Hepatocyte (in vitro differentiated cells): ENCODE measurements around the gene MYDGF. TPM values are rescaled to one million over a fixed set of nuclear protein-coding genes. Genes with fewer than 3 reads are reported as not detected.

Experiments
- DNase-seq: peaks from one replicate; pipeline ENCODE4 v3.0.0-alpha.2; 2016; ENCODE audit warnings: low spot score
- H2AFZ ChIP-seq: fragments of 200-600 bp; sonication (generic); 2 replicates; pipeline ENCODE4 v1.6.0; 2016; ENCODE audit warnings: antibody characterized with exemption, mild to moderate bottlenecking
- H3K27ac ChIP-seq: fragments of 200-600 bp; sonication (generic); 2 replicates; pipeline ENCODE4 v1.5.1; 2016; ENCODE audit warnings: mild to moderate bottlenecking
- H3K27me3 ChIP-seq: fragments of 200-600 bp; sonication (generic); 2 replicates; pipeline ENCODE4 v1.6.1; 2016
- H3K36me3 ChIP-seq: fragments of 200-600 bp; sonication (generic); replicated peaks from 2 replicates; pipeline ENCODE4 v1.5.1; 2016; ENCODE audit warnings: low read depth; ENCODE audit not compliant: insufficient read depth
- H3K4me1 ChIP-seq: fragments of 200-600 bp; sonication (generic); 2 replicates; pipeline ENCODE4 v1.5.1; 2016; ENCODE audit warnings: mild to moderate bottlenecking, moderate library complexity; ENCODE audit not compliant: insufficient read depth
- H3K4me2 ChIP-seq: fragments of 200-600 bp; sonication (generic); 2 replicates; pipeline ENCODE4 v1.6.0; 2016
- H3K4me3 ChIP-seq: fragments of 200-600 bp; sonication (generic); 2 replicates; pipeline ENCODE4 v1.5.1; 2016; ENCODE audit warnings: mild to moderate bottlenecking
- H3K79me2 ChIP-seq: fragments of 200-600 bp; sonication (generic); 2 replicates; pipeline ENCODE4 v1.6.0; 2017; ENCODE audit warnings: mild to moderate bottlenecking
- H3K9me2 ChIP-seq: fragments of 200-600 bp; sonication (generic); replicated peaks from 2 replicates; pipeline ENCODE4 v1.6.0; 2017; ENCODE audit warnings: mild to moderate bottlenecking; ENCODE audit not compliant: insufficient read depth
- H3K9me3 ChIP-seq: fragments of 200-600 bp; sonication (generic); 2 replicates; pipeline ENCODE4 v1.5.1; 2016; ENCODE audit warnings: low read depth, mild to moderate bottlenecking
- H4K20me1 ChIP-seq: fragments of 200-600 bp; sonication (generic); 2 replicates; pipeline ENCODE4 v1.6.0; 2016; ENCODE audit warnings: mild to moderate bottlenecking; ENCODE audit not compliant: insufficient read depth, poor library complexity, severe bottlenecking
- CTCF ChIP-seq: fragments of 200-600 bp; sonication (generic); IDR thresholded peaks from 2 replicates; pipeline ENCODE4 v1.5.1; 2016; ENCODE audit warnings: antibody characterized with exemption, mild to moderate bottlenecking; ENCODE audit not compliant: poor library complexity
- EZH2 ChIP-seq: fragments of 200-600 bp; sonication (generic); IDR thresholded peaks from 2 replicates; pipeline ENCODE4 v1.6.1; 2016; ENCODE audit warnings: antibody characterized with exemption, mild to moderate bottlenecking, borderline replicate concordance
- EZH2phosphoT487 ChIP-seq: fragments of 200-600 bp; sonication (generic); IDR thresholded peaks from one replicate; pipeline ENCODE4 v1.6.1; 2018; ENCODE audit warnings: antibody characterized with exemption, mild to moderate bottlenecking, low read depth, moderate library complexity; ENCODE audit not compliant: unreplicated experiment, severe bottlenecking
- WGBS: methylation state at CpG from one replicate; pipeline ENCODE4 v1.1.6; 2016; ENCODE audit warnings: low lambda C conversion rate; ENCODE audit errors: missing lambda C conversion rate; 5-methylcytosine and 5-hydroxymethylcytosine counted together
- polyA plus RNA-seq: library from polyadenylated mRNA; unstranded; fragments of >200 nt; fragmentation: Nextera tagmentation; extraction: Ambion mirVana; gene quantifications from 2 replicates; pipeline ENCODE4 v1.2.1, GENCODE V29; 2016
- total RNA-seq: library from RNA; depleted of rRNA; stranded (reverse); fragments of >200 nt; gene quantifications from 2 replicates; pipeline ENCODE4 v1.2.3, GENCODE V29; 2014

The MYDGF gene
- total and polyA plus RNA-seq, 2 experiments from 2014 or later, result 158 to 405 TPM

DNA sequence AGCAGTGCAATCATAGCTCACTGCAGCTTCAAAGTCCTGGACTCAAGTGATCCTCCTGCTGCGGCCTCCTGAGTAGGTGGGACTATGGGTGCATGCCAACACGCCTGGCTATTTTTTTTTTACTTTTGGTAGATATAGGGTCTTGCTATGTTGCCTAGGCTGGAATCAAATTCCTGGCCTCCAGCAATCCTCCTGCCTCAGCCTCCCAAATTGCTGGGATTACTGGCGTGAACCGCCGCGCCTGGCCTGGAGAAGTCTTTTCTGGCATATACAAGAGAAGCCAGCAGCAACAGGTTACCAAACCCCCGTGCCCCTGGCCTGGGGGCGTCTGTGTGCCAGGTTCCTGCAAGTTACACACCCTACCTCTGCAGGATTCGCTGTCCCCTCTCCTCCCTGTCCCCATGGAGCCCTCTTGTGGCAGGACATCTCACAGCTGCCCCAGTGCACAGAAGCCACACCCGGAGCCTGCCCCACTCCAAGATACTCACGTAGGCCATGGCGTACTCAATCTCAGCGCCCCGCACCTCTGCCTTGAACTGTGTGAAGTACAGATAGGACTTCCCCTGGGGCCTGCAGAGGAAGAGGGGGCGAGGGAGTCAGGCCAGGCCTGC lies 9.9 kb downstream of the MYDGF start:
- H3K9me2 ChIP-seq, result no peaks in the 10 kb centered on the region
- H4K20me1 ChIP-seq, result no peaks in the 10 kb centered on the region
- H3K27ac ChIP-seq, result no peak overlapping the region
- TF ChIP-seq EZH2phosphoT487, result no peak
- TF ChIP-seq CTCF, result peak; percentile 24
- peak; percentile 48 for DNase-seq
- no peak overlapping the region for H3K4me3 ChIP-seq
- no peaks in the 10 kb centered on the region for H3K4me1 ChIP-seq
- no peaks in the 10 kb centered on the region for H3K9me3 ChIP-seq
- no peaks in the 10 kb centered on the region for H3K36me3 ChIP-seq
- H3K79me2 ChIP-seq, result peaks cover 6% of the 10 kb centered on the region
- H3K27me3 ChIP-seq, result no peaks in the 10 kb centered on the region
- H2AFZ ChIP-seq, result no peak overlapping the region
- 88% methylated on average over 15 of the region's 15 CpGs for WGBS
- H3K4me2 ChIP-seq, result no peak overlapping the region

- 89% methylated on average over 8 of the region's 8 CpGs for WGBS
- H3K9me3 ChIP-seq, result no peaks in the 10 kb centered on the region
- no peak overlapping the region for H3K4me3 ChIP-seq
- no peak overlapping the region for H3K4me2 ChIP-seq
- H3K36me3 ChIP-seq, result no peaks in the 10 kb centered on the region
- H4K20me1 ChIP-seq, result no peaks in the 10 kb centered on the region
- H3K9me2 ChIP-seq, result no peaks in the 10 kb centered on the region
- no peak overlapping the region for H2AFZ ChIP-seq
- TF ChIP-seq EZH2 (no peak), EZH2phosphoT487 (no peak), CTCF (no peak)
- no peak for DNase-seq
- no peak overlapping the region for H3K27ac ChIP-seq
- H3K27me3 ChIP-seq, result no peaks in the 10 kb centered on the region
- no peaks in the 10 kb centered on the region for H3K79me2 ChIP-seq
- no peaks in the 10 kb centered on the region for H3K4me1 ChIP-seq
These were observed 12.3 kb downstream of the MYDGF start for GRCh38 chr19:4657835-4658234.

- no peaks in the 10 kb centered on the region for H3K79me2 ChIP-seq
- no peaks in the 10 kb centered on the region for H3K4me1 ChIP-seq
- H4K20me1 ChIP-seq, result no peaks in the 10 kb centered on the region
- no peak overlapping the region for H2AFZ ChIP-seq
- H3K9me2 ChIP-seq, result no peaks in the 10 kb centered on the region
- 93% methylated on average over 12 of the region's 14 CpGs for whole genome bisulfite sequencing
- no peak for DNase-seq
- no peaks in the 10 kb centered on the region for H3K36me3 ChIP-seq
- H3K4me2 ChIP-seq, result no peak overlapping the region
- no peaks in the 10 kb centered on the region for H3K9me3 ChIP-seq
- no peak overlapping the region for H3K27ac ChIP-seq
- H3K27me3 ChIP-seq, result no peaks in the 10 kb centered on the region
- no peak overlapping the region for H3K4me3 ChIP-seq
- TF ChIP-seq CTCF (no peak), EZH2phosphoT487 (no peak), EZH2 (no peak)
These were observed 12.9 kb downstream of the MYDGF start for GRCh38 chr19:4657262-4657661.

DNA sequence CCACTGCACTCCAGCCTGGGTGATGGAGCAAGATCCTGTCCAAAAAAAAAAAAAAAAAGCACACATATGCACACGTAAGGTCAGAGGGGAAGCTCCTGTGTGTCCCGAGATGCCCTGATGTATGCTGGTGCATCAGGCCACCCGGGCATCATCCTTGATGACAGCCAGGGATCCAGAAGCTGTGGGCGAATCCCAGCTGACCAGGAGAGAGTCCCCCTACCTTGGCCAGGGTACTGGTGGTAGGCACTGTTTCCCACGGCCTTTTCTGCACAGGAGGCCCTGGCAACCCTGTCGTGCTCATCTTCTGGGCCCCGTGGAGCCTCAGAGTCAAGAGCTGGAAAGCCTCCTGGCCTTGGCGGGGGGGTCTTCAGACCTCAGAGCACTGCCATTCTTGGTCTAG lies 14.0 kb downstream of the MYDGF start:
- Histone ChIP-seq H2AFZ (no peak overlapping the region), H4K20me1 (no peaks in the 10 kb centered on the region), H3K4me2 (no peak overlapping the region), H3K4me3 (no peak overlapping the region), H3K27ac (no peak overlapping the region), H3K9me2 (no peaks in the 10 kb centered on the region), H3K79me2 (no peaks in the 10 kb centered on the region), H3K4me1 (no peaks in the 10 kb centered on the region), H3K9me3 (no peaks in the 10 kb centered on the region), H3K27me3 (no peaks in the 10 kb centered on the region), H3K36me3 (no peaks in the 10 kb centered on the region)
- no peak for DNase-seq
- 96% methylated on average over 8 of the region's 8 CpGs for WGBS
- TF ChIP-seq EZH2phosphoT487 (no peak), CTCF (no peak), EZH2 (no peak)
